Psoas muscle (tissue), 8 donors: ENCODE results near the gene GREM2. TPM values are rescaled to one million over a fixed set of nuclear protein-coding genes. Genes with fewer than 3 reads are reported as not detected.

ENCODE experiments used
- ATAC-seq, 4 donors: fragments of 200-7000 bp; cut with Tn5 transposase; one replicate each; pipeline ENCODE4 v1.9.1; 2020; ENCODE audit warnings: moderate library complexity in 3 of 4, mild to moderate bottlenecking in 2 of 4
- DNase-seq, 2 donors: peaks; one replicate each; pipeline ENCODE4 v3.0.0-alpha.2; 2020
- H3K27ac ChIP-seq: fragments of 200-600 bp; one replicate; pipeline ENCODE4 v1.8.0; 2022
- H3K27me3 ChIP-seq, 3 donors: fragments of 200-600 bp in 1 of 3; one replicate each; pipeline versions ENCODE4 v1.6.1 to v1.8.0; 2013 to 2022; ENCODE audit warnings: low read length in 2 of 3, mild to moderate bottlenecking in 2 of 3, moderate library complexity in 1 of 3; ENCODE audit not compliant: insufficient read depth in 3 of 3
- H3K36me3 ChIP-seq, 2 donors: fragments of 200-600 bp in 1 of 2; one replicate each; pipeline versions ENCODE4 v1.6.1 to v1.8.0; 2013 to 2022; ENCODE audit warnings: low read depth in 1 of 2, mild to moderate bottlenecking in 1 of 2, moderate library complexity in 1 of 2; ENCODE audit not compliant: insufficient read depth in 1 of 2
- H3K4me1 ChIP-seq: fragments of 200-600 bp; one replicate; pipeline ENCODE4 v1.8.0; 2022
- H3K4me3 ChIP-seq: fragments of 200-600 bp; one replicate; pipeline ENCODE4 v1.8.0; 2022; ENCODE audit warnings: mild to moderate bottlenecking
- H3K9me3 ChIP-seq: fragments of 200-600 bp; one replicate; pipeline ENCODE4 v1.8.0; 2022
- WGBS, 3 donors: extraction: QIAGEN DNeasy Blood & Tissue Kit; methylation state at CpG; one replicate each; pipeline versions ENCODE4 v1.1.6 to v1.1.7; 2013; 5-methylcytosine and 5-hydroxymethylcytosine counted together
- intact Hi-C, 2 donors: fragments of 100-400 bp; cut with DNase I; formaldehyde crosslinking; loops; one replicate each; pipeline versions ENCODE4 v1.11.0 to v1.14.2; 2022
- polyA plus RNA-seq, 3 donors: library from polyadenylated mRNA; stranded (reverse); fragments of 200-250 nt; gene quantifications; one replicate each; pipeline ENCODE4 v1.2.3, GENCODE V29; 2013
- total RNA-seq, 4 donors: library from RNA; stranded (reverse); fragmentation: NEBNext Ultra II Directional in 2 of 4; extraction: Animal tissue kit (Norgen Biotek cat#: 25700) in 2 of 4; gene quantifications; one replicate each; pipeline versions ENCODE4 v1.2.1 to v1.2.4, GENCODE V29; 2021 to 2023
- TF ChIP-seq, protein P1 (sequence below): fragments of 200-600 bp; IDR thresholded peaks from one replicate; pipeline ENCODE4 v1.8.0; 2022; ENCODE audit warnings: antibody characterized with exemption
- donor health status: healthy with polysubstance abuse.
- donor health status: DM: no; HTN: no; CAD: no; lungs with moderate emphysema.
- donor health status: Bipolar disorder and iron deficiency.
- donor health status: healthy.
- donor health status: DM: yes; HTN: yes; CAD: no.
- donor health status: DM: no; HTN: no; CAD: no.
- donor health status: DM: no; HTN: no; CAD: no.
- donor health status: DM: yes; HTN: yes; CAD: no.

GREM2 gene
- total and polyA plus RNA-seq, 7 donors = 0.56 to 9.5 (median 1.4) TPM

DNA sequence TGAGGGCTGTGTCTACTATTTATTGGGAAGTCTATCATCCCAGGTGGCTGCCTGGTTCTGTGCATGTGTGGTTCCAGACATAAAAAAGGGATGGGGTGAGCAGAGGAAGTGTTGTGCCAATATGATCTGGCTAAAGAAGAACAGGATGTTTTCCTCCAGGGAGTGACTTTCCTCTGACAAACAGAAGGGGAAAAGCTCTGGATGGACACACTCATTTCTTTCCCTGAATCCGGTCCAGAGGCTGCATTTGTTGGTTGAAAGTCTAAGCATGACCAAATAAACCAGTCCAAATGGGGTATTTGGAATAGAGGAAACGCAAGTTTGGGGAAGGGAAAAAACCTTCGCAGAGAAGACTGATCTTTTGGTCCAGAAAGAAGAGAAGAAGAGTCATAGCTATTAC, 12.7 kb downstream of the GREM2 start:
- ATAC-seq (no peak), DNase-seq (no peak)
- H3K4me1 ChIP-seq = no peaks in the 10 kb centered on the region
- H3K36me3 ChIP-seq = no peaks in the 10 kb centered on the region
- H3K4me3 ChIP-seq = no peak overlapping the region
- H3K9me3 ChIP-seq = no peaks in the 10 kb centered on the region
- TF ChIP-seq, protein P1, sequence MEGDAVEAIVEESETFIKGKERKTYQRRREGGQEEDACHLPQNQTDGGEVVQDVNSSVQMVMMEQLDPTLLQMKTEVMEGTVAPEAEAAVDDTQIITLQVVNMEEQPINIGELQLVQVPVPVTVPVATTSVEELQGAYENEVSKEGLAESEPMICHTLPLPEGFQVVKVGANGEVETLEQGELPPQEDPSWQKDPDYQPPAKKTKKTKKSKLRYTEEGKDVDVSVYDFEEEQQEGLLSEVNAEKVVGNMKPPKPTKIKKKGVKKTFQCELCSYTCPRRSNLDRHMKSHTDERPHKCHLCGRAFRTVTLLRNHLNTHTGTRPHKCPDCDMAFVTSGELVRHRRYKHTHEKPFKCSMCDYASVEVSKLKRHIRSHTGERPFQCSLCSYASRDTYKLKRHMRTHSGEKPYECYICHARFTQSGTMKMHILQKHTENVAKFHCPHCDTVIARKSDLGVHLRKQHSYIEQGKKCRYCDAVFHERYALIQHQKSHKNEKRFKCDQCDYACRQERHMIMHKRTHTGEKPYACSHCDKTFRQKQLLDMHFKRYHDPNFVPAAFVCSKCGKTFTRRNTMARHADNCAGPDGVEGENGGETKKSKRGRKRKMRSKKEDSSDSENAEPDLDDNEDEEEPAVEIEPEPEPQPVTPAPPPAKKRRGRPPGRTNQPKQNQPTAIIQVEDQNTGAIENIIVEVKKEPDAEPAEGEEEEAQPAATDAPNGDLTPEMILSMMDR = no peak
- H3K27ac ChIP-seq = no peak overlapping the region
- H3K27me3 ChIP-seq = no peaks in the 10 kb centered on the region
- intact Hi-C loops = no loop called here
- 60 to 70% (median 62%) methylated on average over 3 of the region's 3 CpGs for WGBS, 3 donors

DNA sequence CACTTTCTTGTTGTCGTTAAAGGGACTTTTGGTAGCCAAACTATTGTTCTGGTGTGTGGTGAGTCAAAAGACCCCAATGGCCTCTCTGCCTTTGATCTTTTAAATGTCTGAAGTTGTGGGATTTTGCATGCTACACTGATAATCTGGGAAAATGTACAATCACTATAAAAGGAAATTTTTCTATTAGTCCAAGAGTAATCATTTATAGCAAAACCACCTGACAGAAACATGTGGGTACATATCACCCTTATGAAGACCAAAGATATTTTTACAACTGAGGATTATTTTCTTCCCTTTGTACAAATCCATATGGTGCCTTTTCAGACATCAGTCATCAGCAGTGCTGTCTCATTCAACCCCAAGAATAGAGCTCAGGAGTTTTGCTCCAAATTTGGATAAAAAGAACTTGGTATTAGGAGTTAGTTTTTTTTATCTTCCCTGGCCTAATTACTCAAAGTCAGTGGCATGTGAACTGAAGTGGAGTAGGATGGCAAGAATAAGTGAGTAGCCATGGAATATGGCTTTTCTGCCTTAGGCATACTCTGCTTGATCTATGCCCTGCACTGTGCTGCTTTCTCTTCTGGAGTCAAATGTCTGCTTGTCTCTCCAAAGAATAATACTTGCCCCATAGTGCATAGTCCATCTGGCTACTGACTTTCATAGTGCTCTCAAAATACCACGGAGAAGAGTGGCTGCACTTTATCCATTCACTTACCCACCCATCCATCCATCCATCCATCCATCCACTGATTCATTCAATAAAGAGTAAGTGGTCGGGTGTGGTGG, 13.5 kb downstream of the GREM2 start:
- H3K4me3 ChIP-seq = no peak overlapping the region
- intact Hi-C loops = no loop called here
- WGBS, 3 donors = 64 to 66% (median 65%) methylated on average over 3 of the region's 3 CpGs
- H3K27me3 ChIP-seq = no peaks in the 10 kb centered on the region
- no peaks in the 10 kb centered on the region for H3K36me3 ChIP-seq
- DNase-seq = no peak
- H3K4me1 ChIP-seq = no peaks in the 10 kb centered on the region
- no peaks in the 10 kb centered on the region for H3K9me3 ChIP-seq
- H3K27ac ChIP-seq = no peak overlapping the region
- no peak for ATAC-seq
- TF ChIP-seq, protein P1 = no peak

DNA sequence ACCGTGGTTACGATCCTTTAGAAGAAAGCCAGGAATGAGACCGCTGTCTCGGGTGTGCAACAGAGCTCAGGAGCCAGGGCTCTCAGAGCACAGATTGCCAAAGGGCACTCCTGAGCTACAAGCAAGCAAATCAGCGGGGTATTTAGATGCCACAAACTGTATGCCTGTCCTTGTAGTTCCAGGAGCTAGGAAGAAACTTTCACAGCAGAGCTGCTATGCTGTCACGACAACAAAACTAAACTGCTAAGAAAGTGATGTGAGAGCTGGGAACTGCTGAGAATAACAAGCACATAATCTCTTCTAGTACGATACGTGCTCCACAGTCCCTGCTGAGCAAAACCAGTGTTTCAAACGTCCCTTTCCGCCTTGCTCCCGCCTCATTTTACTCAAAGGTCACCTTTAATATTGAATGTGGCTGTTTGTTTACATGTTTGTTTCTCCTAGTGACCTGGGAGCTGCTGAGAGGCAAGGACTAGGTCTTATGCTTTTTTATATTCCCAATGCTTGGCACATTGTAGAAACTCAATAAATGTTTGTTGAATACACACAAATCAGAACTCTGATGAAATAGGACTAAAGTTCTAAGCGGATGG, 14.7 kb downstream of the GREM2 start:
- DNase-seq (no peak), ATAC-seq (peak in 2 of 4 donors; percentile 50 to 59)
- TF ChIP-seq, protein P1 = no peak
- no peaks in the 10 kb centered on the region for H3K27me3 ChIP-seq
- H3K4me1 ChIP-seq = no peaks in the 10 kb centered on the region
- no peaks in the 10 kb centered on the region for H3K9me3 ChIP-seq
- no peak overlapping the region for H3K27ac ChIP-seq
- WGBS, 3 donors = 23 to 33% (median 27%) methylated on average over 12 of the region's 12 CpGs
- intact Hi-C loops = no loop called here
- H3K4me3 ChIP-seq = peak overlapping the region; percentile 18
- H3K36me3 ChIP-seq = no peaks in the 10 kb centered on the region

DNA sequence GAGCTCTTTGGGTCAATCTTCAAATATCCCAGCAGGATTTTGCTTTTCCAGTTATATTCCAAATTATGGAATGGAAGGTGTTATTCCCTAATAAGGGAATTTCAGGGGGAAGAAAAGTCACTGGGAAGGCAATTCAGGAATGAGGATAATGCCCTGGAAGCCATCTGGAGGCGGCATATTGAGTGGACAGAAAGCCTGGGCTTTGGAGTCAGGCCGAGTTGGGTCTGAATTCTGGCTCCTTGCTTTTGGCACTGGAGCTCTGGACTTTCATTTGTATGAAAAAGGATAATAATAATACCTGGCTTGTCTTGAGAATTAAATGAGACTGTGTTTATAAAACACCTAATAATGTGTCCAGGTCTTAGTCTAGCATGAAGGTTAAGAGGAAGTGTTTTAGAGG, 16.5 kb downstream of the GREM2 start:
- Histone ChIP-seq H3K36me3 (no peaks in the 10 kb centered on the region), H3K27ac (no peak overlapping the region), H3K4me1 (no peaks in the 10 kb centered on the region), H3K27me3 (no peaks in the 10 kb centered on the region), H3K4me3 (no peak overlapping the region), H3K9me3 (no peaks in the 10 kb centered on the region)
- TF ChIP-seq, protein P1 = no peak
- 78 to 82% (median 80%) methylated on average over 2 of the region's 2 CpGs for WGBS, 3 donors
- DNase-seq = no peak
- intact Hi-C loops = no loop called here
- ATAC-seq = no peak
